Colonic mucosa (tissue), 4 donors: ENCODE data around the gene CAMK4. TPM values are rescaled to one million over a fixed set of nuclear protein-coding genes. Genes with fewer than 3 reads are reported as not detected.

Experiments used
- DNase-seq: peaks from one replicate; pipeline ENCODE4 v3.0.0-alpha.2; 2020
- H3K27ac ChIP-seq: fragments of 200-600 bp; one replicate; pipeline ENCODE4 v1.8.0; 2021
- H3K27me3 ChIP-seq: fragments of 200-600 bp; one replicate; pipeline ENCODE4 v1.8.0; 2021
- H3K36me3 ChIP-seq: fragments of 200-600 bp; one replicate; pipeline ENCODE4 v1.8.0; 2021
- H3K4me1 ChIP-seq: fragments of 200-600 bp; one replicate; pipeline ENCODE4 v1.8.0; 2021; ENCODE audit warnings: mild to moderate bottlenecking
- H3K4me3 ChIP-seq: fragments of 200-600 bp; one replicate; pipeline ENCODE4 v1.8.0; 2021
- H3K9ac ChIP-seq, 2 donors: one replicate each; pipeline ENCODE4 v1.7.0; 2013; ENCODE audit warnings: control low read depth in 2 of 2, low read depth in 2 of 2, low read length in 2 of 2
- H3K9me3 ChIP-seq: fragments of 200-600 bp; one replicate; pipeline ENCODE4 v1.8.0; 2021
- CTCF ChIP-seq: fragments of 200-600 bp; IDR thresholded peaks from one replicate; pipeline ENCODE4 v1.8.0; 2022; ENCODE audit warnings: antibody characterized with exemption, mild to moderate bottlenecking
- intact Hi-C: fragments of 100-400 bp; cut with DNase I; formaldehyde crosslinking; loops from one replicate; pipeline ENCODE4 v1.14.1; 2022
- total RNA-seq, 2 donors: library from RNA; stranded (reverse); fragmentation: NEBNext Ultra II Directional in 1 of 2; extraction: Animal tissue kit (Norgen Biotek cat#: 25700) in 1 of 2; gene quantifications; one replicate each; pipeline ENCODE4 v1.2.1, GENCODE V29; 2021
- donor health status: healthy.
- donor health status: DM: no; HTN: no; CAD: no.
- donor health status: DM: no; HTN: no; CAD: no.

Gene CAMK4
- total RNA-seq, 2 donors from 2014 or later: 2.4 to 2.9 TPM

- H3K9ac ChIP-seq: no peak overlapping the region
- DNase-seq: no peak
- no peaks in the 10 kb centered on the region for H3K27me3 ChIP-seq
- no peaks in the 10 kb centered on the region for H3K36me3 ChIP-seq
- H3K9me3 ChIP-seq: no peaks in the 10 kb centered on the region
- no peak for TF ChIP-seq CTCF
- H3K4me3 ChIP-seq: no peak overlapping the region
- no peaks in the 10 kb centered on the region for H3K4me1 ChIP-seq
- H3K27ac ChIP-seq: no peak overlapping the region
- intact Hi-C loops: no loop called here
These were observed 230.0 kb downstream of the CAMK4 start for GRCh38 chr5:111454198-111454622.

GRCh38 chr5:111454776-111455175 is 230.6 kb downstream of the CAMK4 start:
- no peaks in the 10 kb centered on the region for H3K27me3 ChIP-seq
- no peaks in the 10 kb centered on the region for H3K4me1 ChIP-seq
- H3K4me3 ChIP-seq: no peak overlapping the region
- no peaks in the 10 kb centered on the region for H3K36me3 ChIP-seq
- no peak for DNase-seq
- H3K27ac ChIP-seq: no peak overlapping the region
- no peak overlapping the region for H3K9ac ChIP-seq
- no peak for TF ChIP-seq CTCF
- H3K9me3 ChIP-seq: no peaks in the 10 kb centered on the region
- intact Hi-C loops: no loop called here

- DNase-seq: no peak
- no peak for TF ChIP-seq CTCF
- no peaks in the 10 kb centered on the region for H3K9me3 ChIP-seq
These were observed 237.1 kb downstream of the CAMK4 start for GRCh38 chr5:111461255-111461671.

GRCh38 chr5:111461934-111462333 is 237.8 kb downstream of the CAMK4 start:
- no peak overlapping the region for H3K4me3 ChIP-seq
- DNase-seq: no peak
- no peak overlapping the region for H3K27ac ChIP-seq
- no peak overlapping the region for H3K9ac ChIP-seq
- H3K27me3 ChIP-seq: no peaks in the 10 kb centered on the region
- H3K9me3 ChIP-seq: no peaks in the 10 kb centered on the region
- no peaks in the 10 kb centered on the region for H3K36me3 ChIP-seq
- no peak for TF ChIP-seq CTCF
- H3K4me1 ChIP-seq: no peaks in the 10 kb centered on the region
- intact Hi-C loops: no loop called here

More at GRCh38 chr5:111461255-111461671, 237.1 kb downstream of the CAMK4 start:
- H3K4me1 ChIP-seq: no peaks in the 10 kb centered on the region
- no peaks in the 10 kb centered on the region for H3K27me3 ChIP-seq
- no peak overlapping the region for H3K4me3 ChIP-seq
- H3K36me3 ChIP-seq: no peaks in the 10 kb centered on the region
- H3K9ac ChIP-seq: no peak overlapping the region
- H3K27ac ChIP-seq: no peak overlapping the region
- intact Hi-C loops: no loop called here

- intact Hi-C loops: no loop called here
- DNase-seq: no peak
- Histone ChIP-seq H3K9ac (no peak overlapping the region), H3K36me3 (no peaks in the 10 kb centered on the region), H3K9me3 (no peaks in the 10 kb centered on the region), H3K4me1 (no peaks in the 10 kb centered on the region), H3K27me3 (no peaks in the 10 kb centered on the region), H3K27ac (no peak overlapping the region), H3K4me3 (no peak overlapping the region)
- TF ChIP-seq CTCF: no peak
These were observed 239.1 kb downstream of the CAMK4 start for GRCh38 chr5:111463311-111463710.
